22Rv1 (cell line): ENCODE measurements around the gene KIFC3.
A peak's percentile ranks its signal among the peaks of the same experiment; 100 is the strongest.
"Not testable (repeated sequence)": the region's sequence is repeated elsewhere in the genome, so short reads cannot be mapped to it uniquely, and the experiment has no call there.

Source experiments
- H3K27ac ChIP-seq: fragments of 450-650 bp; 2 replicates; pipeline ENCODE4 v1.5.1; 2017
- CTCF ChIP-seq: fragments of 450-650 bp; IDR thresholded peaks from 2 replicates; pipeline ENCODE4 v1.5.1; 2017; ENCODE audit warnings: mild to moderate bottlenecking
- ZFX ChIP-seq: fragments of 450-650 bp; IDR thresholded peaks from 2 replicates; pipeline ENCODE4 v1.6.1; 2017; ENCODE audit warnings: antibody characterized with exemption, borderline replicate concordance

KIFC3 gene

GRCh38 chr16:57783116-57783515 lies 19.2 kb downstream of the KIFC3 start:
- no peak overlapping the region for H3K27ac ChIP-seq
- TF ChIP-seq ZFX (no peak), CTCF (no peak)

- not testable (repeated sequence) for H3K27ac ChIP-seq
Observed at GRCh38 chr16:57782607-57783055, 19.7 kb downstream of the KIFC3 start.

- no peak overlapping the region for H3K27ac ChIP-seq
Observed at GRCh38 chr16:57781741-57782606, 20.3 kb downstream of the KIFC3 start.

GRCh38 chr16:57781349-57781740 lies 20.9 kb downstream of the KIFC3 start:
- H3K27ac ChIP-seq: no peak overlapping the region
- no peak for TF ChIP-seq CTCF
- TF ChIP-seq ZFX: no peak

More at GRCh38 chr16:57781741-57782606, 20.3 kb downstream of the KIFC3 start:
- TF ChIP-seq ZFX (no peak), CTCF (no peak)

- not testable (repeated sequence) for H3K27ac ChIP-seq
Observed at GRCh38 chr16:57779836-57780235, 22.5 kb downstream of the KIFC3 start.

- TF ChIP-seq CTCF (no peak), ZFX (no peak)
- H3K27ac ChIP-seq: no peak overlapping the region
Observed at GRCh38 chr16:57778658-57779057, 23.6 kb downstream of the KIFC3 start.

GRCh38 chr16:57775661-57776469 lies 26.4 kb downstream of the KIFC3 start:
- TF ChIP-seq ZFX: no peak
- peak; percentile 26; the same call in 1 of the 2 replicates for TF ChIP-seq CTCF
- no peak overlapping the region for H3K27ac ChIP-seq

- no peak overlapping the region for H3K27ac ChIP-seq
- TF ChIP-seq ZFX: no peak
Observed at GRCh38 chr16:57774705-57775285, 27.5 kb downstream of the KIFC3 start.
